Globus pallidus (tissue), 1 donor: ENCODE data around the gene NT5M.

Experiments used
- DNase-seq: peaks from one replicate; pipeline ENCODE4 v3.0.0-alpha.2; 2015; ENCODE audit warnings: low spot score

The NT5M gene

GRCh38 chr17:17355426-17355825 lies 52.3 kb downstream of the NT5M start:
- DNase-seq = no peak

- peak; percentile 84 for DNase-seq
Observed at GRCh38 chr17:17356149-17356930, 53.2 kb downstream of the NT5M start.

- DNase-seq = no peak
Observed at GRCh38 chr17:17356931-17357270, 53.7 kb downstream of the NT5M start.

- no peak for DNase-seq
Observed at GRCh38 chr17:17358060-17358751, 55.0 kb downstream of the NT5M start.

- no peak for DNase-seq
Observed at GRCh38 chr17:17358866-17359265, 55.7 kb downstream of the NT5M start.

GRCh38 chr17:17359271-17359670 lies 56.1 kb downstream of the NT5M start:
- DNase-seq = no peak

- DNase-seq = no peak
Observed at GRCh38 chr17:17360087-17360730, 57.0 kb downstream of the NT5M start.

- DNase-seq = no peak
Observed at GRCh38 chr17:17361543-17361866, 58.3 kb downstream of the NT5M start.

GRCh38 chr17:17361867-17362539 lies 58.8 kb downstream of the NT5M start:
- no peak for DNase-seq

- no peak for DNase-seq
Observed at GRCh38 chr17:17362540-17362930, 59.4 kb downstream of the NT5M start.

GRCh38 chr17:17363638-17364337 lies 60.6 kb downstream of the NT5M start:
- DNase-seq = no peak

GRCh38 chr17:17364338-17364667 lies 61.1 kb downstream of the NT5M start:
- no peak for DNase-seq

GRCh38 chr17:17365476-17366110 lies 62.4 kb downstream of the NT5M start:
- DNase-seq = no peak

- no peak for DNase-seq
Observed at GRCh38 chr17:17366235-17366634, 63.1 kb downstream of the NT5M start.

- no peak for DNase-seq
Observed at GRCh38 chr17:17366941-17367875, 64.0 kb downstream of the NT5M start.

GRCh38 chr17:17367931-17368330 lies 64.8 kb downstream of the NT5M start:
- DNase-seq = no peak

- DNase-seq = no peak
Observed at GRCh38 chr17:17370711-17371110, 67.5 kb downstream of the NT5M start.

- no peak for DNase-seq
Observed at GRCh38 chr17:17372856-17373520, 69.8 kb downstream of the NT5M start.

- DNase-seq = no peak
Observed at GRCh38 chr17:17375841-17376240, 72.7 kb downstream of the NT5M start.

- no peak for DNase-seq
Observed at GRCh38 chr17:17376362-17376761, 73.2 kb downstream of the NT5M start.
